HepG2 (cell line): ENCODE measurements around the gene TMUB1. TPM values are rescaled to one million over a fixed set of nuclear protein-coding genes. Genes with fewer than 3 reads are reported as not detected.

ENCODE experiments used
- ATAC-seq: fragments of 200-7000 bp; cut with Tn5 transposase; 3 replicates; pipeline ENCODE4 v1.9.1; 2020; ENCODE audit warnings: mild to moderate bottlenecking, moderate library complexity
- BruUV-seq: library from RNA; stranded (reverse); fragments of 400-500 nt; replicated peaks from 2 replicates; lab custom pipeline; 2021; lab: Mats Ljungman, UMichigan
- CTCF ChIA-PET: fragments of 300-600 bp; formaldehyde crosslinking; extraction: SDS; loops from one replicate; lab custom pipeline; 2021; ENCODE audit warnings: low total read pairs, inconsistent platforms, low intra/inter-chr PET ratio; lab: Yijun Ruan, JAX
- POLR2A ChIA-PET: fragments of 350-600 bp; sonication (Branson Sonifier 250); formaldehyde crosslinking; loops from one replicate; lab custom pipeline; 2020; ENCODE audit warnings: antibody characterized with exemption, inconsistent platforms; lab: Yijun Ruan, JAX
- DNase-seq: peaks from one replicate; pipeline ENCODE4 v3.0.0-alpha.2; 2015; ENCODE audit warnings: low spot score
- FAIRE-seq: peaks from 3 replicates; lab custom pipeline; 2011; peaks lifted over from hg19 to GRCh38; lab: Jason Lieb, UNC
- H2AFZ ChIP-seq: one replicate; pipeline ENCODE4 v1.6.1; 2011; ENCODE audit warnings: low read length, inconsistent platforms
- H3K27ac ChIP-seq: fragments of 300-600 bp; 3 replicates; pipeline ENCODE4 v1.8.0; 2011; ENCODE audit warnings: mixed run types, mild to moderate bottlenecking, mixed read lengths, low read length, inconsistent platforms; ENCODE audit not compliant: insufficient read depth; ENCODE audit errors: extremely low read length
- H3K27me3 ChIP-seq, 2 experiments: fragments of 200-600 bp in 1 of 2; 2 replicates in 1 of 2; 3 replicates in 1 of 2; pipeline versions ENCODE4 v1.6.0 to v1.8.0; 2011; ENCODE audit warnings: low read length in 2 of 2, mild to moderate bottlenecking in 2 of 2, moderate library complexity in 2 of 2, inconsistent platforms in 1 of 2; ENCODE audit not compliant: insufficient read depth in 2 of 2, control insufficient read depth in 1 of 2
- H3K36me3 ChIP-seq, 2 experiments: fragments of 200-600 bp in 1 of 2; replicated peaks in 1 of 2; 2 replicates in 1 of 2; 3 replicates in 1 of 2; pipeline versions ENCODE4 v1.5.1 to v1.8.0; 2011; ENCODE audit warnings: low read length in 2 of 2, inconsistent platforms in 1 of 2; ENCODE audit not compliant: insufficient read depth in 2 of 2, control insufficient read depth in 1 of 2
- H3K4me1 ChIP-seq: 2 replicates; pipeline ENCODE4 v1.5.1; 2012; ENCODE audit warnings: low read length, inconsistent platforms; ENCODE audit not compliant: insufficient read depth
- H3K4me2 ChIP-seq: 2 replicates; pipeline ENCODE4 v1.6.0; 2011; ENCODE audit warnings: low read depth, low read length, inconsistent platforms
- H3K4me3 ChIP-seq, 3 experiments: fragments of 200-600 bp in 1 of 3; sonication (generic), shearing (Covaris generic) in 1 of 3; replicated peaks in 1 of 3; 2 replicates each; pipeline ENCODE4 v1.5.1; 2011 to 2016; ENCODE audit warnings: low read length in 3 of 3, inconsistent platforms in 2 of 3, low read depth in 2 of 3, mild to moderate bottlenecking in 2 of 3, control low read depth in 1 of 3, mixed read lengths in 1 of 3; ENCODE audit not compliant: insufficient read depth in 1 of 3
- H3K79me2 ChIP-seq: one replicate; pipeline ENCODE4 v1.6.1; 2011; ENCODE audit warnings: low read length, inconsistent platforms; ENCODE audit not compliant: insufficient read depth
- H3K9ac ChIP-seq: 2 replicates; pipeline ENCODE4 v1.6.0; 2011; ENCODE audit warnings: mild to moderate bottlenecking, low read depth, low read length, inconsistent platforms; ENCODE audit not compliant: insufficient read depth
- H3K9me3 ChIP-seq: 2 replicates; pipeline ENCODE4 v1.5.1; 2012; ENCODE audit warnings: mild to moderate bottlenecking, low read length
- H4K20me1 ChIP-seq: 2 replicates; pipeline ENCODE4 v1.6.0; 2011; ENCODE audit warnings: inconsistent platforms, mild to moderate bottlenecking, low read length, moderate library complexity; ENCODE audit not compliant: insufficient read depth
- ATF1 ChIP-seq: IDR thresholded peaks from 2 replicates; pipeline ENCODE4 v1.6.1; 2016; ENCODE audit warnings: mild to moderate bottlenecking, control low read depth
- CBX2 ChIP-seq, 2 experiments: fragments of 200-600 bp in 1 of 2; sonication (generic); formaldehyde crosslinking in 1 of 2; IDR thresholded peaks; 2 replicates each; pipeline versions ENCODE4 v1.7.0 to v1.8.1; 2018 to 2022; ENCODE audit warnings: low read depth in 2 of 2, low read length in 1 of 2, mild to moderate bottlenecking in 1 of 2, missing genetic modification reagents in 1 of 2
- GABPB1 ChIP-seq: IDR thresholded peaks from 2 replicates; pipeline ENCODE4 v1.6.1; 2016; ENCODE audit warnings: mild to moderate bottlenecking, missing genetic modification reagents, moderate library complexity, missing compliant biosample characterization
- HIVEP1 ChIP-seq: sonication (generic); formaldehyde crosslinking; IDR thresholded peaks from 2 replicates; pipeline ENCODE4 v1.4.0; 2020; ENCODE audit warnings: mild to moderate bottlenecking, missing genetic modification reagents
- NCOA1 ChIP-seq: sonication (generic); formaldehyde crosslinking; IDR thresholded peaks from 2 replicates; pipeline ENCODE4 v1.9.0; 2021; ENCODE audit warnings: missing genetic modification reagents
- NFIC ChIP-seq: IDR thresholded peaks from 2 replicates; pipeline ENCODE4 v1.6.1; 2012; ENCODE audit warnings: mild to moderate bottlenecking, low read length, inconsistent platforms
- NKX3-1 ChIP-seq: sonication (generic); formaldehyde crosslinking; IDR thresholded peaks from 2 replicates; pipeline ENCODE4 v1.5.0; 2020; ENCODE audit warnings: missing genetic modification reagents
- NPAS2 ChIP-seq: sonication (generic); formaldehyde crosslinking; IDR thresholded peaks from 2 replicates; pipeline ENCODE4 v1.8.0; 2022; ENCODE audit warnings: mild to moderate bottlenecking, missing genetic modification reagents, borderline replicate concordance
- YEATS2 ChIP-seq: sonication (generic); formaldehyde crosslinking; IDR thresholded peaks from 2 replicates; pipeline ENCODE4 v1.4.0; 2020; ENCODE audit warnings: missing genetic modification reagents, borderline replicate concordance
- ZFP62 ChIP-seq: sonication (generic); formaldehyde crosslinking; IDR thresholded peaks from 2 replicates; pipeline ENCODE4 v1.4.0; 2020; ENCODE audit warnings: missing genetic modification reagents
- ZNF274 ChIP-seq: sonication (generic); formaldehyde crosslinking; IDR thresholded peaks from 2 replicates; pipeline ENCODE4 v1.5.1; 2020; ENCODE audit warnings: mild to moderate bottlenecking, missing genetic modification reagents
- ZNF598 ChIP-seq: sonication (generic); formaldehyde crosslinking; IDR thresholded peaks from 2 replicates; pipeline ENCODE4 v1.5.1; 2020; ENCODE audit warnings: mild to moderate bottlenecking, missing genetic modification reagents, borderline replicate concordance
- ZNF879 ChIP-seq: sonication (generic); formaldehyde crosslinking; IDR thresholded peaks from 2 replicates; pipeline ENCODE4 v1.8.1; 2023; ENCODE audit warnings: missing genetic modification reagents
- WGBS: methylation state at CpG from one replicate; pipeline ENCODE4 v1.1.6; 2017; ENCODE audit warnings: low lambda C conversion rate; 5-methylcytosine and 5-hydroxymethylcytosine counted together
- in situ Hi-C: cut with HindIII; loops from 2 replicates; pipeline ENCODE4 v1.10.0; 2017; ENCODE audit warnings: low pct_unique_long_range_greater_than_20kb; ENCODE audit not compliant: extremely low pct_ligation_motif_present
- intact Hi-C: fragments of 100-400 bp; cut with micrococcal nuclease; formaldehyde crosslinking; loops from one replicate; pipeline ENCODE4 v1.10.0; 2022; ENCODE audit not compliant: unreplicated experiment
- polyA plus RNA-seq, 8 experiments: library from polyadenylated mRNA; depleted of rRNA in 3 of 8; stranded (reverse) in 7 of 8; unstranded in 1 of 8; fragments of >200 nt; fragmentation: Illumina TruSeq in 4 of 8; extraction: Trizol in 4 of 8; gene quantifications; 2 replicates each; pipeline versions ENCODE4 v1.2.1 to v1.2.3, GENCODE V29; 2011 to 2016; ENCODE audit warnings: low read depth in 4 of 8, missing spikeins in 1 of 8, mixed read lengths in 1 of 8; ENCODE audit not compliant: insufficient read depth in 1 of 8
- total RNA-seq, 5 experiments: library from RNA; depleted of rRNA; stranded (reverse); fragments of >200 nt; fragmentation: Illumina TruSeq; extraction: Trizol; gene quantifications; 2 replicates each; pipeline ENCODE4 v1.2.3, GENCODE V29; 2016; ENCODE audit warnings: low read depth in 1 of 5
- TF ChIP-seq, protein P1 (sequence below): sonication (generic); formaldehyde crosslinking; IDR thresholded peaks from 2 replicates; pipeline ENCODE4 v1.4.0; 2020; ENCODE audit warnings: mild to moderate bottlenecking, missing genetic modification reagents
- TF ChIP-seq, protein P2 (sequence below): sonication (generic); formaldehyde crosslinking; IDR thresholded peaks from 2 replicates; pipeline ENCODE4 v1.4.0; 2020; ENCODE audit warnings: mild to moderate bottlenecking, missing genetic modification reagents, borderline replicate concordance

Gene TMUB1
- total and polyA plus RNA-seq, 2 of the 13 experiments (the other 11 are each of a cell fraction or from before 2014, with no cell fraction given) = 44.8 to 51.6 TPM

DNA sequence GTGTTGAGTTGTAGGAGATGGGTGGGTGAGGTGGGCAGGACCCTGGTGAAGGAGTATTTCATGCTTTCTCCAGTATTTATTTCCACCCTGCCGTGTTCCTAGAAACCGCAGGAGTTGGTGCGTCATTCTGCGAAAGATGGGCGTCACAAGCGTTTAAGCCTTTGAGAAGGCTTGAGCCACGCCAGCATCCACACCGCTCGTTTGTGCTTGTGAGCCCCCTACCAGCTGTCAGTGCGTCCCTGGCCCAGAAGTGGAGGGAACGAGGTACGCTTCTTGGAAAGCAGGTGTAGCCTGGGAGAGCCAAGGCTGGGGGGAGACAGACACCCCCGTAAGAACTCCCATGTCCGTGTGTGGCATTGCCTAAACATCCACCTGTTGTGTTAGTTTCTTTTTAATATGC, 8.7 kb upstream of the TMUB1 start:
- POLR2A ChIA-PET = interaction anchor here (1.0 kb wide), 1 partner anchor 29 kb away, joined by 3 read pairs; no protein-coding TSS in a partner anchor
- H3K27ac ChIP-seq = no peak overlapping the region
- FAIRE-seq (no peak), ATAC-seq (no peak), DNase-seq (no peak)
- H3K9me3 ChIP-seq = no peaks in the 10 kb centered on the region
- no peak overlapping the region for H3K4me2 ChIP-seq
- no peak overlapping the region for H2AFZ ChIP-seq
- WGBS = 95% methylated on average over 14 of the region's 14 CpGs
- peaks cover 41% of the 10 kb centered on the region for H3K4me1 ChIP-seq
- peaks cover 96% of the 10 kb centered on the region for H3K79me2 ChIP-seq
- in situ Hi-C loops (no loop called here), intact Hi-C loops (no loop called here)
- H3K27me3 ChIP-seq = no peaks in the 10 kb centered on the region
- peaks cover 75% of the 10 kb centered on the region for H4K20me1 ChIP-seq
- H3K36me3 ChIP-seq = peaks cover 8 to 35% of the 10 kb centered on the region in 2 experiments; a peak in 4 of 5 replicates
- no peak overlapping the region for H3K9ac ChIP-seq
- no peak overlapping the region for H3K4me3 ChIP-seq
- CTCF ChIA-PET = no interaction called here
- no TSS peak for BruUV-seq
- TF ChIP-seq, protein P1, sequence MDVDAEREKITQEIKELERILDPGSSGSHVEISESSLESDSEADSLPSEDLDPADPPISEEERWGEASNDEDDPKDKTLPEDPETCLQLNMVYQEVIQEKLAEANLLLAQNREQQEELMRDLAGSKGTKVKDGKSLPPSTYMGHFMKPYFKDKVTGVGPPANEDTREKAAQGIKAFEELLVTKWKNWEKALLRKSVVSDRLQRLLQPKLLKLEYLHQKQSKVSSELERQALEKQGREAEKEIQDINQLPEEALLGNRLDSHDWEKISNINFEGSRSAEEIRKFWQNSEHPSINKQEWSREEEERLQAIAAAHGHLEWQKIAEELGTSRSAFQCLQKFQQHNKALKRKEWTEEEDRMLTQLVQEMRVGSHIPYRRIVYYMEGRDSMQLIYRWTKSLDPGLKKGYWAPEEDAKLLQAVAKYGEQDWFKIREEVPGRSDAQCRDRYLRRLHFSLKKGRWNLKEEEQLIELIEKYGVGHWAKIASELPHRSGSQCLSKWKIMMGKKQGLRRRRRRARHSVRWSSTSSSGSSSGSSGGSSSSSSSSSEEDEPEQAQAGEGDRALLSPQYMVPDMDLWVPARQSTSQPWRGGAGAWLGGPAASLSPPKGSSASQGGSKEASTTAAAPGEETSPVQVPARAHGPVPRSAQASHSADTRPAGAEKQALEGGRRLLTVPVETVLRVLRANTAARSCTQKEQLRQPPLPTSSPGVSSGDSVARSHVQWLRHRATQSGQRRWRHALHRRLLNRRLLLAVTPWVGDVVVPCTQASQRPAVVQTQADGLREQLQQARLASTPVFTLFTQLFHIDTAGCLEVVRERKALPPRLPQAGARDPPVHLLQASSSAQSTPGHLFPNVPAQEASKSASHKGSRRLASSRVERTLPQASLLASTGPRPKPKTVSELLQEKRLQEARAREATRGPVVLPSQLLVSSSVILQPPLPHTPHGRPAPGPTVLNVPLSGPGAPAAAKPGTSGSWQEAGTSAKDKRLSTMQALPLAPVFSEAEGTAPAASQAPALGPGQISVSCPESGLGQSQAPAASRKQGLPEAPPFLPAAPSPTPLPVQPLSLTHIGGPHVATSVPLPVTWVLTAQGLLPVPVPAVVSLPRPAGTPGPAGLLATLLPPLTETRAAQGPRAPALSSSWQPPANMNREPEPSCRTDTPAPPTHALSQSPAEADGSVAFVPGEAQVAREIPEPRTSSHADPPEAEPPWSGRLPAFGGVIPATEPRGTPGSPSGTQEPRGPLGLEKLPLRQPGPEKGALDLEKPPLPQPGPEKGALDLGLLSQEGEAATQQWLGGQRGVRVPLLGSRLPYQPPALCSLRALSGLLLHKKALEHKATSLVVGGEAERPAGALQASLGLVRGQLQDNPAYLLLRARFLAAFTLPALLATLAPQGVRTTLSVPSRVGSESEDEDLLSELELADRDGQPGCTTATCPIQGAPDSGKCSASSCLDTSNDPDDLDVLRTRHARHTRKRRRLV (CRISPR knock-in tag) = no peak
- TF ChIP-seq ATF1 (CRISPR knock-in tag) (no peak), NFIC (no peak), NCOA1 (CRISPR knock-in tag) (no peak), ZNF274 (CRISPR knock-in tag) (no peak), HIVEP1 (CRISPR knock-in tag) (no peak), ZNF598 (no peak), NPAS2 (CRISPR knock-in tag) (no peak), ZFP62 (CRISPR knock-in tag) (no peak), ZNF879 (CRISPR knock-in tag) (no peak), CBX2 (IDR thresholded peaks at IDR 0.05; ENCODE audit: low read depth, low read length) (no peak), CBX2 (CRISPR knock-in tag; IDR thresholded peaks at IDR 0.05; ENCODE audit: low read depth) (no peak), GABPB1 (no peak), YEATS2 (no peak), NKX3-1 (CRISPR knock-in tag) (no peak)
- TF ChIP-seq, protein P2, sequence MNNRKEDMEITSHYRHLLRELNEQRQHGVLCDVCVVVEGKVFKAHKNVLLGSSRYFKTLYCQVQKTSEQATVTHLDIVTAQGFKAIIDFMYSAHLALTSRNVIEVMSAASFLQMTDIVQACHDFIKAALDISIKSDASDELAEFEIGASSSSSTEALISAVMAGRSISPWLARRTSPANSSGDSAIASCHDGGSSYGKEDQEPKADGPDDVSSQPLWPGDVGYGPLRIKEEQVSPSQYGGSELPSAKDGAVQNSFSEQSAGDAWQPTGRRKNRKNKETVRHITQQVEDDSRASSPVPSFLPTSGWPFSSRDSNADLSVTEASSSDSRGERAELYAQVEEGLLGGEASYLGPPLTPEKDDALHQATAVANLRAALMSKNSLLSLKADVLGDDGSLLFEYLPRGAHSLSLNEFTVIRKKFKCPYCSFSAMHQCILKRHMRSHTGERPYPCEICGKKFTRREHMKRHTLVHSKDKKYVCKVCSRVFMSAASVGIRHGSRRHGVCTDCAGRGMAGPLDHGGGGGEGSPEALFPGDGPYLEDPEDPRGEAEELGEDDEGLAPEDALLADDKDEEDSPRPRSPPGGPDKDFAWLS (CRISPR knock-in tag) = no peak
